ENCODE measurements around the gene GPN2. TPM values are rescaled to one million over a fixed set of nuclear protein-coding genes. Genes with fewer than 3 reads are reported as not detected.
"Not testable (repeated sequence)": the region's sequence is repeated elsewhere in the genome, so short reads cannot be mapped to it uniquely, and the experiment has no call there.

GPN2 gene
- total and polyA plus RNA-seq, 9 of the 15 experiments (the other 6 are each of a cell fraction or from before 2014, with no cell fraction given): 9.9 to 58.8 (median 20.4) TPM

DNA sequence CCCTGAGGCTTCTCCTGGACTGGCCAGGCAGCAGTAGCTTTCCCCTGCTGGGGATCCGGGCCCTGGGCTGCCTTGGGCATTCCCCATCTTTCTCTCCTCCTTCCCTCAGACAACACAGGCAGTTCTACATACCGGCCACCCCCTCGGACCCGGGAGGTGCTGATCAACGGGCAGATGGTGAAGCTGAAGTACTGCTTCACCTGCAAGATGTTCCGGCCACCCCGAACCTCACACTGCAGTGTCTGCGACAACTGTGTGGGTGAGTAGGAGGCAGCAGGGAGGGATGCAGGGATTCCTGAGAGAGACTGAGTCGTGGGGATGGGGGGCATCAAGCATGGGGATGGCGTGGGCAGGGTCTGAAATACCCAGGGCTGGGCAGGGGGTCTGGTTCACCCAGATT lies 41.6 kb downstream of the GPN2 start:
- WGBS (ENCODE audit: insufficient coverage, low coverage, missing lambda C conversion rate): 89% methylated on average over 9 of the region's 10 CpGs
- TF ChIP-seq, protein P1, sequence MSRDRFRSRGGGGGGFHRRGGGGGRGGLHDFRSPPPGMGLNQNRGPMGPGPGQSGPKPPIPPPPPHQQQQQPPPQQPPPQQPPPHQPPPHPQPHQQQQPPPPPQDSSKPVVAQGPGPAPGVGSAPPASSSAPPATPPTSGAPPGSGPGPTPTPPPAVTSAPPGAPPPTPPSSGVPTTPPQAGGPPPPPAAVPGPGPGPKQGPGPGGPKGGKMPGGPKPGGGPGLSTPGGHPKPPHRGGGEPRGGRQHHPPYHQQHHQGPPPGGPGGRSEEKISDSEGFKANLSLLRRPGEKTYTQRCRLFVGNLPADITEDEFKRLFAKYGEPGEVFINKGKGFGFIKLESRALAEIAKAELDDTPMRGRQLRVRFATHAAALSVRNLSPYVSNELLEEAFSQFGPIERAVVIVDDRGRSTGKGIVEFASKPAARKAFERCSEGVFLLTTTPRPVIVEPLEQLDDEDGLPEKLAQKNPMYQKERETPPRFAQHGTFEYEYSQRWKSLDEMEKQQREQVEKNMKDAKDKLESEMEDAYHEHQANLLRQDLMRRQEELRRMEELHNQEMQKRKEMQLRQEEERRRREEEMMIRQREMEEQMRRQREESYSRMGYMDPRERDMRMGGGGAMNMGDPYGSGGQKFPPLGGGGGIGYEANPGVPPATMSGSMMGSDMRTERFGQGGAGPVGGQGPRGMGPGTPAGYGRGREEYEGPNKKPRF (IDR thresholded peaks at IDR 0.05; ENCODE audit: low read depth, low read length): no peak
- no peak for TF ChIP-seq RBM15 (IDR thresholded peaks at IDR 0.05; ENCODE audit: insufficient read depth, low read length)
- TF ChIP-seq TAF9B (IDR thresholded peaks at IDR 0.05; ENCODE audit: partially characterized antibody): no peak
- TF ChIP-seq, protein P2, sequence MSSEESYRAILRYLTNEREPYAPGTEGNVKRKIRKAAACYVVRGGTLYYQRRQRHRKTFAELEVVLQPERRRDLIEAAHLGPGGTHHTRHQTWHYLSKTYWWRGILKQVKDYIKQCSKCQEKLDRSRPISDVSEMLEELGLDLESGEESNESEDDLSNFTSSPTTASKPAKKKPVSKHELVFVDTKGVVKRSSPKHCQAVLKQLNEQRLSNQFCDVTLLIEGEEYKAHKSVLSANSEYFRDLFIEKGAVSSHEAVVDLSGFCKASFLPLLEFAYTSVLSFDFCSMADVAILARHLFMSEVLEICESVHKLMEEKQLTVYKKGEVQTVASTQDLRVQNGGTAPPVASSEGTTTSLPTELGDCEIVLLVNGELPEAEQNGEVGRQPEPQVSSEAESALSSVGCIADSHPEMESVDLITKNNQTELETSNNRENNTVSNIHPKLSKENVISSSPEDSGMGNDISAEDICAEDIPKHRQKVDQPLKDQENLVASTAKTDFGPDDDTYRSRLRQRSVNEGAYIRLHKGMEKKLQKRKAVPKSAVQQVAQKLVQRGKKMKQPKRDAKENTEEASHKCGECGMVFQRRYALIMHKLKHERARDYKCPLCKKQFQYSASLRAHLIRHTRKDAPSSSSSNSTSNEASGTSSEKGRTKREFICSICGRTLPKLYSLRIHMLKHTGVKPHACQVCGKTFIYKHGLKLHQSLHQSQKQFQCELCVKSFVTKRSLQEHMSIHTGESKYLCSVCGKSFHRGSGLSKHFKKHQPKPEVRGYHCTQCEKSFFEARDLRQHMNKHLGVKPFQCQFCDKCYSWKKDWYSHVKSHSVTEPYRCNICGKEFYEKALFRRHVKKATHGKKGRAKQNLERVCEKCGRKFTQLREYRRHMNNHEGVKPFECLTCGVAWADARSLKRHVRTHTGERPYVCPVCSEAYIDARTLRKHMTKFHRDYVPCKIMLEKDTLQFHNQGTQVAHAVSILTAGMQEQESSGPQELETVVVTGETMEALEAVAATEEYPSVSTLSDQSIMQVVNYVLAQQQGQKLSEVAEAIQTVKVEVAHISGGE (CRISPR knock-in tag; IDR thresholded peaks at IDR 0.05): no peak
- no peak for TF ChIP-seq ZNF3 (CRISPR knock-in tag; IDR thresholded peaks at IDR 0.05)
- no peak for TF ChIP-seq C11orf30 (IDR thresholded peaks at IDR 0.05; ENCODE audit: low read depth)
- TF ChIP-seq RBM39 (optimal IDR thresholded peaks at IDR 0.05; ENCODE audit: low read depth, low read length): no peak
- TF ChIP-seq SMARCE1 (IDR thresholded peaks at IDR 0.05): no peak
- Histone ChIP-seq H3K27me3 (ENCODE audit: control insufficient read depth in 2 of 2, insufficient read depth in 2 of 2, low read length in 2 of 2) (no peaks in the 10 kb centered on the region), H2AFZ (ENCODE audit: low read depth, low read length) (no peak overlapping the region), H3K4me2 (ENCODE audit: insufficient read depth, low read length) (no peak overlapping the region), H3K79me2 (ENCODE audit: control insufficient read depth, insufficient read depth, low read length) (no peaks in the 10 kb centered on the region), H3K36me3 (ENCODE audit: control insufficient read depth, insufficient read depth, low read length) (peaks cover 75% of the 10 kb centered on the region; the same call in 2 of the 3 replicates), H4K20me1 (replicated peaks; ENCODE audit: control insufficient read depth, insufficient read depth, low read length) (peaks cover 13% of the 10 kb centered on the region), H3K4me3 (no peak overlapping the region), H3K27ac (ENCODE audit: extremely low read depth, low read depth, low read length) (no peak overlapping the region), H3K9ac (ENCODE audit: insufficient read depth in 1 of 2, low read depth in 2 of 2, low read length in 2 of 2) (no peak overlapping the region), H3K4me1 (replicated peaks in 1 of 2; ENCODE audit: control insufficient read depth in 2 of 2, insufficient read depth in 2 of 2, low read length in 2 of 2) (peaks cover 0 to 3% of the 10 kb centered on the region in 2 experiments; a peak in 2 of 5 replicates), H3K9me3 (replicated peaks; ENCODE audit: control insufficient read depth, insufficient read depth, low read depth, low read length) (no peaks in the 10 kb centered on the region), H3K9me1 (ENCODE audit: control insufficient read depth, insufficient read depth, low read length) (peaks cover 1% of the 10 kb centered on the region)
- ATAC-seq (no peak), FAIRE-seq (no peak), DNase-seq (ENCODE audit: extremely low read depth in 1 of 4, low spot score in 3 of 4) (no peak)
- ChIA-PET CTCF (ENCODE audit: low intra/inter-chr PET ratio) (no interaction called here), POLR2A (interaction anchor here (0.7 to 3.2 kb wide), 4 partner anchors 10 to 38 kb away, joined by 3 to 16 read pairs (median 8); no protein-coding TSS in a partner anchor)
- intact Hi-C loops (cut with micrococcal nuclease) (no loop called here), in situ Hi-C loops (cut with MboI) (no loop called here)
- no TSS peak for BruUV-seq (replicated peaks)

DNA sequence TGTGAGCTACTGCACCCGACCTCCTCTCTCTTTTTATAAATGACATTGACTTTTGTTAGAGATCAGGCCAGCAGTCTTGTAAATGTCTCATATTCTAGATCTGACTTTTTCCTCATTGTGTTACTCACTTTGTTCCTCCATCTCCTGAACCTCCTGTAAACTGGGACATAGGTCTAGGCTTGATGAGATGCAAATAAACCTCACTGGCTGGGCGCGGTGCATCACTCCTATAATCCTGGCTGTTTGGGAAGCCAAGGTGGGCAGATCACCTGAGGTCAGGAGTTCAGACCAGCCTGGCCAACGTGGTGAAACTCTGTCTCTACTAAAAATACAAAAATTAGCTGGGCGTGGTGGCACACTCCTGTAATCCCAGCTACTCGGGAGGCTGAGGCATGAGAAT lies 42.3 kb downstream of the GPN2 start:
- CTCF ChIA-PET (ENCODE audit: low intra/inter-chr PET ratio); FAIRE-seq; H3K9ac ChIP-seq (ENCODE audit: insufficient read depth in 1 of 2, low read depth in 2 of 2, low read length in 2 of 2); H3K27ac ChIP-seq (ENCODE audit: extremely low read depth, low read depth, low read length); H3K4me2 ChIP-seq (ENCODE audit: insufficient read depth, low read length); ATAC-seq; H3K9me3 ChIP-seq (replicated peaks; ENCODE audit: control insufficient read depth, insufficient read depth, low read depth, low read length); H3K4me1 ChIP-seq (replicated peaks in 1 of 2; ENCODE audit: control insufficient read depth in 2 of 2, insufficient read depth in 2 of 2, low read length in 2 of 2); in situ Hi-C loops (cut with MboI); DNase-seq (ENCODE audit: extremely low read depth in 1 of 4, low spot score in 3 of 4); H3K27me3 ChIP-seq (ENCODE audit: control insufficient read depth in 2 of 2, insufficient read depth in 2 of 2, low read length in 2 of 2); H3K4me3 ChIP-seq; H3K79me2 ChIP-seq (ENCODE audit: control insufficient read depth, insufficient read depth, low read length); H2AFZ ChIP-seq (ENCODE audit: low read depth, low read length); H3K9me1 ChIP-seq (ENCODE audit: control insufficient read depth, insufficient read depth, low read length); H4K20me1 ChIP-seq (replicated peaks; ENCODE audit: control insufficient read depth, insufficient read depth, low read length); BruUV-seq (replicated peaks); intact Hi-C loops (cut with micrococcal nuclease): not testable (repeated sequence)
- POLR2A ChIA-PET: interaction anchor here (3.0 to 3.2 kb wide), 2 partner anchors 11 to 12 kb away, joined by 10 to 16 read pairs; no protein-coding TSS in a partner anchor
- H3K36me3 ChIP-seq (ENCODE audit: control insufficient read depth, insufficient read depth, low read length): peaks cover 74% of the 10 kb centered on the region; the same call in 2 of the 3 replicates
- WGBS (ENCODE audit: insufficient coverage, low coverage, missing lambda C conversion rate): 75% methylated on average over 5 of the region's 6 CpGs

All from K562 (cell line).